Prostate gland (tissue), 2 donors: ENCODE data around the gene KIF2A.

ENCODE experiments used
- CTCF ChIP-seq, 4 experiments: fragments of 200-600 bp in 2 of 4; fragments of 450-650 bp in 2 of 4; sonication (generic) in 2 of 4; IDR thresholded peaks; 1 replicate in 3 of 4; 2 replicates in 1 of 4; pipeline ENCODE4 v1.5.1; 2016 to 2019; ENCODE audit warnings: antibody characterized with exemption in 4 of 4, mild to moderate bottlenecking in 2 of 4, moderate library complexity in 2 of 4
- POLR2A ChIP-seq: fragments of 450-650 bp; IDR thresholded peaks from one replicate; pipeline ENCODE4 v1.6.1; 2016; ENCODE audit warnings: antibody characterized with exemption, mild to moderate bottlenecking
- POLR2AphosphoS5 ChIP-seq: sonication (generic); formaldehyde crosslinking; IDR thresholded peaks from one replicate; pipeline ENCODE4 v1.6.1; 2017; ENCODE audit warnings: antibody characterized with exemption

GRCh38 chr5:62328772-62329491 lies 22.9 kb downstream of the KIF2A start:
- no peak for TF ChIP-seq POLR2AphosphoS5
- no peak for TF ChIP-seq CTCF (IDR thresholded peaks at IDR 0.05)
- TF ChIP-seq POLR2A: no peak
